ENCODE results near the gene GDPD4. TPM values are rescaled to one million over a fixed set of nuclear protein-coding genes. Genes with fewer than 3 reads are reported as not detected.
"Not testable (repeated sequence)": the region's sequence is repeated elsewhere in the genome, so short reads cannot be mapped to it uniquely, and the experiment has no call there.

GDPD4 gene
- polyA plus RNA-seq, 2 donors = 0.18 TPM; not detected in 1

GRCh38 chr11:77300695-77301094, 791 bp downstream of the GDPD4 start:
- 60 to 67% methylated on average over 5 of the region's 5 CpGs for WGBS, 2 donors
- H3K27ac ChIP-seq (ENCODE audit: low read depth in 2 of 2, low read length in 1 of 2) = no peak overlapping the region
- H3K36me3 ChIP-seq (ENCODE audit: control insufficient read depth in 2 of 2, insufficient read depth in 2 of 2, low read length in 1 of 2) = no peaks in the 10 kb centered on the region

GRCh38 chr11:77300028-77300427, 1.5 kb downstream of the GDPD4 start:
- not testable (repeated sequence) for H3K4me3 ChIP-seq (ENCODE audit: low read depth in 1 of 2, low read length in 2 of 2); H3K9me3 ChIP-seq (ENCODE audit: control insufficient read depth in 2 of 2, insufficient read depth in 1 of 2, low read depth in 1 of 2, low read length in 1 of 2); H3K36me3 ChIP-seq (ENCODE audit: control insufficient read depth in 2 of 2, insufficient read depth in 2 of 2, low read length in 1 of 2); H3K27me3 ChIP-seq (ENCODE audit: control insufficient read depth in 1 of 2, insufficient read depth in 2 of 2, low read length in 2 of 2); H3K27ac ChIP-seq (ENCODE audit: low read depth in 2 of 2, low read length in 1 of 2); H3K4me1 ChIP-seq (ENCODE audit: control insufficient read depth in 2 of 2, insufficient read depth in 2 of 2, low read length in 1 of 2)
- 51 to 62% methylated on average over 6 of the region's 6 CpGs for WGBS, 2 donors

More at GRCh38 chr11:77300695-77301094, 791 bp downstream of the GDPD4 start:
- Histone ChIP-seq H3K4me1 (ENCODE audit: control insufficient read depth in 2 of 2, insufficient read depth in 2 of 2, low read length in 1 of 2) (no peaks in the 10 kb centered on the region), H3K27me3 (ENCODE audit: control insufficient read depth in 1 of 2, insufficient read depth in 2 of 2, low read length in 2 of 2) (no peaks in the 10 kb centered on the region), H3K4me3 (ENCODE audit: low read depth in 1 of 2, low read length in 2 of 2) (no peak overlapping the region), H3K9me3 (ENCODE audit: control insufficient read depth in 2 of 2, insufficient read depth in 1 of 2, low read depth in 1 of 2, low read length in 1 of 2) (no peaks in the 10 kb centered on the region)

- 34 to 40% methylated on average over 2 of the region's 2 CpGs for WGBS, 2 donors
- Histone ChIP-seq H3K36me3 (ENCODE audit: control insufficient read depth in 2 of 2, insufficient read depth in 2 of 2, low read length in 1 of 2) (no peaks in the 10 kb centered on the region), H3K27me3 (ENCODE audit: control insufficient read depth in 1 of 2, insufficient read depth in 2 of 2, low read length in 2 of 2) (no peaks in the 10 kb centered on the region), H3K4me1 (ENCODE audit: control insufficient read depth in 2 of 2, insufficient read depth in 2 of 2, low read length in 1 of 2) (no peaks in the 10 kb centered on the region), H3K27ac (ENCODE audit: low read depth in 2 of 2, low read length in 1 of 2) (peak overlapping the region in 1 of 2 donors; percentile 30), H3K9me3 (ENCODE audit: control insufficient read depth in 2 of 2, insufficient read depth in 1 of 2, low read depth in 1 of 2, low read length in 1 of 2) (no peaks in the 10 kb centered on the region), H3K4me3 (ENCODE audit: low read depth in 1 of 2, low read length in 2 of 2) (no peak overlapping the region)
These were observed 1.9 kb downstream of the GDPD4 start for GRCh38 chr11:77299528-77299993.

GRCh38 chr11:77294040-77294439, 7.4 kb downstream of the GDPD4 start:
- WGBS, 2 donors = 84 to 85% methylated on average over 3 of the region's 3 CpGs
- no peaks in the 10 kb centered on the region for H3K9me3 ChIP-seq (ENCODE audit: control insufficient read depth in 2 of 2, insufficient read depth in 1 of 2, low read depth in 1 of 2, low read length in 1 of 2)
- H3K4me3 ChIP-seq (ENCODE audit: low read depth in 1 of 2, low read length in 2 of 2) = no peak overlapping the region
- no peak overlapping the region for H3K27ac ChIP-seq (ENCODE audit: low read depth in 2 of 2, low read length in 1 of 2)
- H3K36me3 ChIP-seq (ENCODE audit: control insufficient read depth in 2 of 2, insufficient read depth in 2 of 2, low read length in 1 of 2) = no peaks in the 10 kb centered on the region
- no peaks in the 10 kb centered on the region for H3K27me3 ChIP-seq (ENCODE audit: control insufficient read depth in 1 of 2, insufficient read depth in 2 of 2, low read length in 2 of 2)
- no peaks in the 10 kb centered on the region for H3K4me1 ChIP-seq (ENCODE audit: control insufficient read depth in 2 of 2, insufficient read depth in 2 of 2, low read length in 1 of 2)

DNA sequence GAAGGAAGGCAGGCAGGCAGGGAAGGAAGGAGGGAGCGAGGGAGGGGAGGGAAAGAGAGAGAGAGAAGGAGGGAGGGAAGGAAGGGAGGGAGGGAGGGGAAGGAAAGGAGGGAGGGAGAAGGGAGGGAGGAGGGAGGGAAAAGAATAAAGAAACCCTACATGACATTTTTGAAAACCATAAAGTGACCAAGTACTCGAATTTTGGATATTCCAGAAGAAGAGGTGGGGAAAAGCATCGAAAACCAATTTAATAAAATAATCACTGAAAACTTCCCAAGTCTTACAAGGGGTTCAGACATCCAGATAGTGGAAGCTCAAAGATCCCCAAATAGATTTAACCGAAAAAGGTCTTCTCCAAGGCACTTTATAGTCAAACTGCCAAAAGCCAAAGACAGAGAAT, 11.7 kb downstream of the GDPD4 start:
- Histone ChIP-seq H3K27me3 (ENCODE audit: control insufficient read depth in 1 of 2, insufficient read depth in 2 of 2, low read length in 2 of 2) (no peaks in the 10 kb centered on the region), H3K4me1 (ENCODE audit: control insufficient read depth in 2 of 2, insufficient read depth in 2 of 2, low read length in 1 of 2) (no peaks in the 10 kb centered on the region), H3K27ac (ENCODE audit: low read depth in 2 of 2, low read length in 1 of 2) (no peak overlapping the region), H3K9me3 (ENCODE audit: control insufficient read depth in 2 of 2, insufficient read depth in 1 of 2, low read depth in 1 of 2, low read length in 1 of 2) (no peaks in the 10 kb centered on the region), H3K36me3 (ENCODE audit: control insufficient read depth in 2 of 2, insufficient read depth in 2 of 2, low read length in 1 of 2) (no peaks in the 10 kb centered on the region), H3K4me3 (ENCODE audit: low read depth in 1 of 2, low read length in 2 of 2) (no peak overlapping the region)
- 83 to 87% methylated on average over 4 of the region's 4 CpGs for WGBS, 2 donors

- Histone ChIP-seq H3K27ac (ENCODE audit: low read depth in 2 of 2, low read length in 1 of 2) (no peak overlapping the region), H3K4me3 (ENCODE audit: low read depth in 1 of 2, low read length in 2 of 2) (no peak overlapping the region), H3K27me3 (ENCODE audit: control insufficient read depth in 1 of 2, insufficient read depth in 2 of 2, low read length in 2 of 2) (no peaks in the 10 kb centered on the region), H3K9me3 (ENCODE audit: control insufficient read depth in 2 of 2, insufficient read depth in 1 of 2, low read depth in 1 of 2, low read length in 1 of 2) (no peaks in the 10 kb centered on the region), H3K4me1 (ENCODE audit: control insufficient read depth in 2 of 2, insufficient read depth in 2 of 2, low read length in 1 of 2) (no peaks in the 10 kb centered on the region), H3K36me3 (ENCODE audit: control insufficient read depth in 2 of 2, insufficient read depth in 2 of 2, low read length in 1 of 2) (no peaks in the 10 kb centered on the region)
- 58 to 71% methylated on average over 5 of the region's 5 CpGs for WGBS, 2 donors
These were observed 13.7 kb downstream of the GDPD4 start for GRCh38 chr11:77287615-77288273.

DNA sequence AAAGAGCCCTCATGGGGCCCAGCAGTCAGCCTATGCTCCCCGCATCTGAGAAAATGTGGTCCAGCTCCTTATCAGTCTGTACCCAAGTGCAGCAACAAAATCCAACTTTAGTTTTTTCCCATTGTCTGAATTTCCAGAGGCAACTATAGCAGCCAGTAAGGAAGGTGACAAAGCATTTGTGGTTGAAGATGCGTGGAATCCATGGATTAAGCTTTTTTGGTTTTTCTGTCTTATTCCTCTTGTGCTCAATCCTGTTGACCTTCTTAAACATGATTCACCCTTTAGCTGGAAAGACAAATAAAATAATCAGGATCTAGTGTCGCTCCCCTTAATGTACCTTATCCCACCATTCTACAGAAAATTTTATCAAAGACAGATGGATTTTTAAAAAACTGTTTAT, 14.3 kb downstream of the GDPD4 start:
- Histone ChIP-seq H3K27me3 (ENCODE audit: control insufficient read depth in 1 of 2, insufficient read depth in 2 of 2, low read length in 2 of 2) (no peaks in the 10 kb centered on the region), H3K4me3 (ENCODE audit: low read depth in 1 of 2, low read length in 2 of 2) (no peak overlapping the region), H3K36me3 (ENCODE audit: control insufficient read depth in 2 of 2, insufficient read depth in 2 of 2, low read length in 1 of 2) (no peaks in the 10 kb centered on the region), H3K4me1 (ENCODE audit: control insufficient read depth in 2 of 2, insufficient read depth in 2 of 2, low read length in 1 of 2) (no peaks in the 10 kb centered on the region), H3K9me3 (ENCODE audit: control insufficient read depth in 2 of 2, insufficient read depth in 1 of 2, low read depth in 1 of 2, low read length in 1 of 2) (no peaks in the 10 kb centered on the region), H3K27ac (ENCODE audit: low read depth in 2 of 2, low read length in 1 of 2) (no peak overlapping the region)
- 94 to 96% methylated on average over 3 of the region's 3 CpGs for WGBS, 2 donors

- Histone ChIP-seq H3K9me3 (ENCODE audit: control insufficient read depth in 2 of 2, insufficient read depth in 1 of 2, low read depth in 1 of 2, low read length in 1 of 2) (no peaks in the 10 kb centered on the region), H3K4me3 (ENCODE audit: low read depth in 1 of 2, low read length in 2 of 2) (no peak overlapping the region), H3K4me1 (ENCODE audit: control insufficient read depth in 2 of 2, insufficient read depth in 2 of 2, low read length in 1 of 2) (no peaks in the 10 kb centered on the region), H3K36me3 (ENCODE audit: control insufficient read depth in 2 of 2, insufficient read depth in 2 of 2, low read length in 1 of 2) (no peaks in the 10 kb centered on the region), H3K27ac (ENCODE audit: low read depth in 2 of 2, low read length in 1 of 2) (no peak overlapping the region), H3K27me3 (ENCODE audit: control insufficient read depth in 1 of 2, insufficient read depth in 2 of 2, low read length in 2 of 2) (peaks cover 0 to 2% of the 10 kb centered on the region in 2 donors)
- WGBS, 2 donors = 78 to 81% methylated on average over 6 of the region's 6 CpGs
These were observed 16.7 kb downstream of the GDPD4 start for GRCh38 chr11:77284476-77285468.

DNA sequence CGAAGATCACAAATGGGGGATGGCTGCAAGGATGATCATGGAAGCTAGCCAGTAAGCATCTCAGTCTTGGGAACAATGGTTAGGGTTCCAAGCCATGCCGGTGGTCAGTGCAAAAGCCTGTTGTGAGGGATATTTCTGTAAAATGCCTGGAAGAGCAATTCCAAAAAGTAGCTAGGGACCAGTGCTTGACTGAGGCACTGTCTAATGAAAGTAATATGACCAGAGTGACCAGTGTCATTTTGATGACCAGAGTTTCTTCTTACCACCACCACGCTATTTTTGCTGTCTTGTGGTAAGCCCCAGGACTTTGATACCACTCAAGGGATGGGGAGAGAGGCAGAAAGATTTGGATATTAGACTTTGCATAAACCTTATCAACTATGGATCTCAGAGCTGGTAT, 18.4 kb downstream of the GDPD4 start:
- Histone ChIP-seq H3K9me3 (ENCODE audit: control insufficient read depth in 2 of 2, insufficient read depth in 1 of 2, low read depth in 1 of 2, low read length in 1 of 2) (no peaks in the 10 kb centered on the region), H3K4me3 (ENCODE audit: low read depth in 1 of 2, low read length in 2 of 2) (no peak overlapping the region), H3K36me3 (ENCODE audit: control insufficient read depth in 2 of 2, insufficient read depth in 2 of 2, low read length in 1 of 2) (no peaks in the 10 kb centered on the region), H3K27me3 (ENCODE audit: control insufficient read depth in 1 of 2, insufficient read depth in 2 of 2, low read length in 2 of 2) (peaks cover 0 to 2% of the 10 kb centered on the region in 2 donors), H3K4me1 (ENCODE audit: control insufficient read depth in 2 of 2, insufficient read depth in 2 of 2, low read length in 1 of 2) (no peaks in the 10 kb centered on the region), H3K27ac (ENCODE audit: low read depth in 2 of 2, low read length in 1 of 2) (no peak overlapping the region)
- WGBS, 2 donors = 60 to 76% methylated on average over 3 of the region's 3 CpGs

Data from esophagus (tissue), 2 donors.